GM12878 (cell line): ENCODE results near the gene NFIL3. TPM values are rescaled to one million over a fixed set of nuclear protein-coding genes. Genes with fewer than 3 reads are reported as not detected.

Experiments used
- polyA plus RNA-seq, 11 experiments: library from polyadenylated mRNA; depleted of rRNA in 4 of 11; unstranded in 6 of 11; stranded (reverse) in 5 of 11; fragments of >200 nt; fragmentation: Nextera tagmentation in 4 of 11; fragmentation: Illumina TruSeq in 1 of 11; extraction: Ambion mirVana in 4 of 11; extraction: Trizol in 1 of 11; gene quantifications; 1 replicate in 1 of 11; 2 replicates in 10 of 11; pipeline versions ENCODE4 v1.2.1 to v1.2.3, GENCODE V29; 2011 to 2016; ENCODE audit warnings: inconsistent platforms in 2 of 11, missing spikeins in 2 of 11, low read depth in 1 of 11
- total RNA-seq, 4 experiments: library from RNA; depleted of rRNA in 3 of 4; stranded (reverse); fragments of >200 nt in 3 of 4; fragmentation: Illumina TruSeq in 1 of 4; extraction: Trizol in 1 of 4; gene quantifications; 2 replicates each; pipeline versions ENCODE4 v1.2.1 to v1.2.3, GENCODE V29; 2013 to 2021

Gene NFIL3
- total and polyA plus RNA-seq, 10 of the 15 experiments (the other 5 are each of a cell fraction or from before 2014, with no cell fraction given), result 0.18 to 1.0 (median 0.36) TPM; not detected in 3

Other genes with a start within 250 kb of the NFIL3 start
- gene AUH, start 61.9 kb downstream of the NFIL3 start, total RNA-seq (2014; rRNA removed), result 6.2 and 7.3 TPM in 2 replicates
- 4.1 and 4.4 TPM in 2 replicates for gene AUH, start 61.9 kb downstream of the NFIL3 start, total RNA-seq (2014; rRNA removed; fragmentation: Illumina TruSeq; extraction: Trizol)
- 4.5 and 5.1 TPM in 2 replicates for gene AUH, start 61.9 kb downstream of the NFIL3 start, total RNA-seq (2021)
- 4.8 and 9.4 TPM in 2 replicates for gene AUH, start 61.9 kb downstream of the NFIL3 start, polyA plus RNA-seq (2011; rRNA removed)
- gene AUH, start 61.9 kb downstream of the NFIL3 start, polyA plus RNA-seq (2014; fragmentation: Illumina TruSeq; extraction: Trizol), result 2.4 and 3.4 TPM in 2 replicates
- 1 to 10 TPM; 1.7 to 2.7 TPM for gene AUH, start 61.9 kb downstream of the NFIL3 start, polyA plus RNA-seq (2014; fragmentation: Nextera tagmentation; extraction: Ambion mirVana)
- gene AUH, start 61.9 kb downstream of the NFIL3 start, polyA plus RNA-seq (2014; rRNA removed), result 6.1 and 7.0 TPM in 2 replicates
- 1 to 10 TPM; 4.4 to 6.8 TPM for gene AUH, start 61.9 kb downstream of the NFIL3 start, polyA plus RNA-seq (2016; fragmentation: Nextera tagmentation; extraction: Ambion mirVana)